Loucy (cell line): ENCODE results near the gene EML1.

Experiments
- CTCF ChIP-seq: fragments of 200-600 bp; sonication (generic); conservative IDR thresholded peaks from 2 replicates; pipeline ENCODE4 v1.5.1; 2014; ENCODE audit warnings: mild to moderate bottlenecking, antibody characterized with exemption, low read length
- EZH2phosphoT487 ChIP-seq: fragments of 200-600 bp; IDR thresholded peaks from 2 replicates; pipeline ENCODE4 v1.6.1; 2018; ENCODE audit warnings: antibody characterized with exemption, mild to moderate bottlenecking, moderate library complexity, borderline replicate concordance

DNA sequence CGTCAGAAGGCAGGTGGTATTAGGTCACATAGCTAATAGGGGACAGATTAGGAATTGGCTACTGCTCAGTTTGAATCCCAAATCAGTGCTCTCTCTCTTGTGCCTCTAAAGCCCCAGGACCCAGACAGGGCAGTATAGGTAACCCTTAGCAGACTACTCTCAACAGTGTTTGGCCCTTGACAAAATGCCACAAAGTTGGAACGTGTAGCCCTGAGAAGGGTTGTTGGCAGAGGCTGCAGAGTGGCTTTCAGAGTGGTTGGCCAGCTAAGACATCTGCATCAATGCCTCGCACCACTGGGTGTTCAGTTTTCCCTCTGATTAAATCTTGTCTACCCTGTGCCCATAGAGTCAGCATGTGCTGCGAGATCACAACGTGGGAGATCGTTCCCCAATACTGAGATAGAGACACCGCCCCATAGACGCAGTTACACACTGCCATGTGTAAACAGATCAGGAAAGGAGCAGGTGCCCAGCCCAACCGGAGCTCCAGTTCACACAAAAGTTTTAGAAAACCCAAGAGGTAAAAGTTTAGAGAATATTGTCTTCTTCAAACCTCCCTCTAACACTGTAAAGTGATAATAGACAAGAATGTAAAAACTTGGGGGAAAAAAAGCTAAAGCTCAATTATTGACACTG, 48.3 kb downstream of the EML1 start:
- no peak for TF ChIP-seq CTCF
- TF ChIP-seq EZH2phosphoT487, result no peak
